Measurements from ENCODE around the gene KANK4.
"Not testable (repeated sequence)": the region's sequence is repeated elsewhere in the genome, so short reads cannot be mapped to it uniquely, and the experiment has no call there.

KANK4 gene

GRCh38 chr1:62265956-62266935 is 53.0 kb downstream of the KANK4 start:
- no peaks in the 10 kb centered on the region for H3K36me3 Mint-ChIP-seq (ENCODE audit: low read depth)
- intact Hi-C loops (cut with micrococcal nuclease) = no loop called here
- peaks cover 2% of the 10 kb centered on the region for H3K27me3 Mint-ChIP-seq

GRCh38 chr1:62263814-62264353 is 55.4 kb downstream of the KANK4 start:
- intact Hi-C loops (cut with micrococcal nuclease) = no loop called here
- no peaks in the 10 kb centered on the region for H3K36me3 Mint-ChIP-seq (ENCODE audit: low read depth)
- H3K27ac Mint-ChIP-seq = no peak overlapping the region
- no peaks in the 10 kb centered on the region for H3K9me3 Mint-ChIP-seq
- H3K4me3 Mint-ChIP-seq = no peak overlapping the region
- H3K27me3 Mint-ChIP-seq = peaks cover 2% of the 10 kb centered on the region
- H3K4me1 Mint-ChIP-seq (ENCODE audit: low read depth) = no peaks in the 10 kb centered on the region

More at GRCh38 chr1:62265956-62266935, 53.0 kb downstream of the KANK4 start:
- no peak overlapping the region for H3K4me3 Mint-ChIP-seq
- H3K4me1 Mint-ChIP-seq (ENCODE audit: low read depth) = peaks cover 8% of the 10 kb centered on the region
- no peak overlapping the region for H3K27ac Mint-ChIP-seq
- H3K9me3 Mint-ChIP-seq = no peaks in the 10 kb centered on the region

DNA sequence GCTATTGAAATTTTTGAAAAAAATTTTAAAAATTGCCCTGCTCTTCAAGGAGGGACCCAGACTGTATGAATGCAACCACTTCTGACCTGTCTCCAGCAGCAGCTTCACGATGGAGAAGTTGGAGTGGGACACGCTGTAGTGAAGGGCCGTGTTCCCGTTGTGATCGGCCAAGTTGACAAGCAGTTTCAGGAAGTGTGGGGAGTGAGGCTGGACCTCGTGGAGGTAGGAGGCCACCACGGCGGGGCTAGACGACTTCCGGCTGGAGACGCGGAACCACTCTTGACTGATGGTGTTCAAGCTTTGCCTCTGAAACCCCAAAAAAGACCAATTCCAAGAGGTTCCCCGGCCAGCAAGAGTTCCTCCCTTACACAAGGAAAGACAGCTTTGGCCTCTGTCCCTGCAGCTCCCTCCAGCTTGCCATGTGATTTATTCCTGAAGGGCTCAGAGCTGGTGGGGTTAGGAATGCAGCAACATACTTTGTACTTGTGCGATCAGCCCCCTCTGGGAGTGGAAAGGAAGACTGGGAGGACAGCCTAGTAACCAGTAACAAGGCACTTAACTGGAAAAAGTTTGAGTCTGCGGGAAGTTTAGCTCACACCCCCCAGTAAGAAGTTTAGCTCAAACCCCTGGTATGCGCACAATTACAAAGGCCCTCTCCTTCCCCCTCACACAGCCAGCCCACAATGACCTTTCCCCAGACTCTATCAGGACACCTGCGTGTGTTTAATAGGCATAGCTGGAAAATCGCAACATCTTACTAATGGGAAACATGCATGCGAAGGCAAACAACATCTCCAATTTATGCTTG is 56.0 kb downstream of the KANK4 start:
- intact Hi-C loops (cut with micrococcal nuclease) = no loop called here
- Mint-ChIP-seq H3K9me3 (no peaks in the 10 kb centered on the region), H3K36me3 (ENCODE audit: low read depth) (no peaks in the 10 kb centered on the region), H3K27ac (no peak overlapping the region), H3K4me1 (ENCODE audit: low read depth) (no peaks in the 10 kb centered on the region), H3K4me3 (no peak overlapping the region), H3K27me3 (peaks cover 2% of the 10 kb centered on the region)

GRCh38 chr1:62260688-62261087 is 58.5 kb downstream of the KANK4 start:
- H3K9me3 Mint-ChIP-seq = no peaks in the 10 kb centered on the region
- H3K4me3 Mint-ChIP-seq = no peak overlapping the region
- intact Hi-C loops (cut with micrococcal nuclease) = no loop called here
- peaks cover 2% of the 10 kb centered on the region for H3K27me3 Mint-ChIP-seq
- H3K27ac Mint-ChIP-seq = no peak overlapping the region
- no peaks in the 10 kb centered on the region for H3K4me1 Mint-ChIP-seq (ENCODE audit: low read depth)
- H3K36me3 Mint-ChIP-seq (ENCODE audit: low read depth) = no peaks in the 10 kb centered on the region

DNA sequence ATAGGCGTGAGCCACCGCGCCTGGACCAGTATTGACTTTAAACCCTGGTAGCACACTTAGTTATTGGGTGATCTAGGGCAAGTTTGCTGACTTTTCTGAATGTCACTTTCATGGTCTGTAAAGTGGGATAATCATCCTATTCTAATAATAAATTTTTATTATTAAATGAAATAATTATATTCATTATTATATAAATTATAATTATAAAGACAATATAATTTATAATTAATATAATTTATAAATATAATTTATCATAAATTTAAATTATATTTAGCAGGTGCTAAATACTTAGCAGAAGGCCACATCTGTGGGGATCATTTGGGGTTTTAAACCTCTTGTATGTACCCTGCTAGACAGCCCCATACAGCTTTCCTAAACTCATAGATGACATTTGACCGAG is 59.7 kb downstream of the KANK4 start:
- Mint-ChIP-seq H3K36me3 (ENCODE audit: low read depth) (no peaks in the 10 kb centered on the region), H3K27ac (no peak overlapping the region), H3K9me3 (no peaks in the 10 kb centered on the region), H3K27me3 (peaks cover 2% of the 10 kb centered on the region), H3K4me3 (no peak overlapping the region), H3K4me1 (ENCODE audit: low read depth) (no peaks in the 10 kb centered on the region)
- intact Hi-C loops (cut with micrococcal nuclease) = no loop called here

DNA sequence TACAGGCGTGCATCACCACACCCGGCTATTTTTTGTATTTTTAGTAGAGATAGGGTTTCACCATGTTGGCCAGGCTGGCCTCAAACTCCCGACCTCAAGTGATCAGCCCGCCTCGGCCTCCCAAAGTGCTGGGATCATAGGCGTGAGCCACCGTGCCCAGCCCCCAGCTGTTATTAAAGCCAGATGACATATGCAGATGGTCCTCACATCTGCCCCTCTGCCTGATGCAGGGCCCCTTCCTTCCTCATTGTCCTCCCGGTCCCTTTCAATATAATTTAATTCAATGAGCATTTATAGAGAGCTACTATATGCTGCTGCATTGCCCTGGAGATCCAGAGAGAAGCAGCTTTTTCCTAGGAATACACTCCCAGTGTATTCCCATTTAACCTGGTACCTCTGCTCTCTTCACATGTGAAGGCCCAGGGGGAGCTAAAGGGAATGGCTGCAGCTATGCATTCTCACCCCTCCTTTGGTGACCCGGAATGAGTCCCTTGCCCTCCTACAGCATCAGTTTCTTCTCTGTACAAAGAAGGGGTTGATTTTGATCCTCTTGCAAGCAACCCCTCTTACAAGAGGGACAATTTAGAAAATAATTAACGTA is 69.0 kb downstream of the KANK4 start:
- intact Hi-C loops (cut with micrococcal nuclease) = no loop called here
- H3K27ac Mint-ChIP-seq = no peak overlapping the region

DNA sequence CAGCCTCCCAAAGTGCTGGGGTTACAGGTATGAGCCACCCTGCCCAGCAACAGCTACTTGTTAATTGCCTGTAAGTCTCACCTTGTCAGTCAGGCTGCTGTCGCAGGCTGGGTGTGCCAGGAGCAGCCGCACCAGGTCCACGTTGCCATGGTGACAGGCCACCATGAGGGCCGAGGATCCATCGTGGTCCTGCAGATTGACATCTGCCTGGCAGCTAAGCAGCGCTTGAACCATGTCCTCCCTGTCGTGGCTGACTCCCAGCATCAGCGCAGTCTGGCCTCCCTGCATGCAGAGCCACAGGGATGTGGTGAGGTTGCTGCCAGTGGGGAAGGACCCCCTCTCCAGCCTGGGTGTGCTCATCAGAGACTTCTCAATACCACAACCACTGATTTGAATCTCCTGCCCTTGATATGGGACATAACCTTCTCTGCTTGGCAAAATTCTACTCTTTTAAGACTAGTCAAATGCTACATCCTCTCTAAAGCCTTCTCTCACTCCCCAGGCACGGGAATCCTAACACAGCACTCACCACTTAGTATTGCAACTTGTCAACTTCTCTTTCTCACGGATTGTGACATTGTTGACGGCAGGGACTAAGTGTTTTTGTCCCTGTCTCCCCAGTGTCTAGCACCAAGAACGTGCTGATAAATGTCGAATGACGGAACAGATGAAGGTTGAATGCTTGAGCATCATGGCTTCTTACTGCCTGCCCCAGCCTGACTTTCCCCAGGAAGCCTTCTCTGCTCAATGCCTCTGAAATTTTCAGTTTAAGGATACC is 71.7 kb downstream of the KANK4 start:
- no peak overlapping the region for H3K4me3 Mint-ChIP-seq
- peaks cover 8% of the 10 kb centered on the region for H3K9me3 Mint-ChIP-seq
- H3K36me3 Mint-ChIP-seq (ENCODE audit: low read depth) = no peaks in the 10 kb centered on the region
- H3K4me1 Mint-ChIP-seq (ENCODE audit: low read depth) = peaks cover 5% of the 10 kb centered on the region
- intact Hi-C loops (cut with micrococcal nuclease) = no loop called here
- no peak overlapping the region for H3K27ac Mint-ChIP-seq
- peaks cover 2% of the 10 kb centered on the region for H3K27me3 Mint-ChIP-seq

More for the DNA sequence above, 69.0 kb downstream of the KANK4 start:
- Mint-ChIP-seq H3K36me3 (ENCODE audit: low read depth) (no peaks in the 10 kb centered on the region), H3K9me3 (no peaks in the 10 kb centered on the region), H3K4me1 (ENCODE audit: low read depth) (peaks cover 5% of the 10 kb centered on the region), H3K4me3 (no peak overlapping the region), H3K27me3 (no peaks in the 10 kb centered on the region)

GRCh38 chr1:62245201-62245600 is 74.0 kb downstream of the KANK4 start:
- peaks cover 2% of the 10 kb centered on the region for H3K27me3 Mint-ChIP-seq
- intact Hi-C loops (cut with micrococcal nuclease) = no loop called here
- no peaks in the 10 kb centered on the region for H3K36me3 Mint-ChIP-seq (ENCODE audit: low read depth)
- H3K27ac Mint-ChIP-seq = no peak overlapping the region
- peaks cover 2% of the 10 kb centered on the region for H3K4me1 Mint-ChIP-seq (ENCODE audit: low read depth)
- peaks cover 8% of the 10 kb centered on the region for H3K9me3 Mint-ChIP-seq
- H3K4me3 Mint-ChIP-seq = no peak overlapping the region

- H3K36me3 Mint-ChIP-seq (ENCODE audit: low read depth); H3K27ac Mint-ChIP-seq; H3K4me3 Mint-ChIP-seq; intact Hi-C loops (cut with micrococcal nuclease); H3K9me3 Mint-ChIP-seq; H3K27me3 Mint-ChIP-seq; H3K4me1 Mint-ChIP-seq (ENCODE audit: low read depth): not testable (repeated sequence)
Observed at GRCh38 chr1:62244380-62244779, 74.9 kb downstream of the KANK4 start.

DNA sequence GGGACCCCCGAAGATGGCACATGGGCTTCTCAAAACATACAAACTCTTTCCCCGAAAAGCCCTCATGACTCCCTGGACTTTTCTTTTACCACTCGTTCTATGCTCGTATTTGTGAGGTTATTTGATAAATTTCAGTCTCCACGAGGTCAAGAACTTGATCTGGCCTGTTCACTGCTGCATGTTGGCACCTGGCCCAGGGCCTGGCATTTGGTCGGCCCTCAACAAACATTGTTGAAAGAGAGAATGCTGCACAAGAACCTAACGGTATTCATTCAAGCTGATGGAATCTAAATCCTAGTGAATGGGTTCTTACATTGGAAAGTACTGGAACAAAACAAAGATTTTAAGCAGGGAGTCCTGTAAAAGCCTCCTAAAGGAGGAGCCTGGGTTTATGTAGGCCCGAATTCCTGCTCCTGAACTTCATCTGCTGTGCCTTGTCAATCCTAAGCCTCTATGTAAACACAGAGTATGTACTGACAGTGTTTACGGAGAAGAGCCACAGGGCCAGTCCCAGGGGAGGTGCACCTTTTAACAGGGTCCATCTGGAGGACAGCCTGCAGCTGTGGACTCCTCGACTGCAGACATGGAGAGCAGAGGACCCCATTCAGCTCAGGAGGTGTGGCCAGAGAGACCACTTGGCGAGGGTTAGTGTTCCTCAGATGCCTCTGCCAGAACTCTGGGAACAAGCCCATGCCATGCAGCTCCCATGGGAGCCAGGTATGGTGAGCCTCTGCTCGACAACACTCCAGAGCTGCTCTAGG is 77.7 kb downstream of the KANK4 start:
- Mint-ChIP-seq H3K4me3 (no peak overlapping the region), H3K27me3 (peaks cover 2% of the 10 kb centered on the region), H3K36me3 (ENCODE audit: low read depth) (no peaks in the 10 kb centered on the region), H3K27ac (no peak overlapping the region), H3K4me1 (ENCODE audit: low read depth) (no peaks in the 10 kb centered on the region), H3K9me3 (peaks cover 8% of the 10 kb centered on the region)
- intact Hi-C loops (cut with micrococcal nuclease) = no loop called here

DNA sequence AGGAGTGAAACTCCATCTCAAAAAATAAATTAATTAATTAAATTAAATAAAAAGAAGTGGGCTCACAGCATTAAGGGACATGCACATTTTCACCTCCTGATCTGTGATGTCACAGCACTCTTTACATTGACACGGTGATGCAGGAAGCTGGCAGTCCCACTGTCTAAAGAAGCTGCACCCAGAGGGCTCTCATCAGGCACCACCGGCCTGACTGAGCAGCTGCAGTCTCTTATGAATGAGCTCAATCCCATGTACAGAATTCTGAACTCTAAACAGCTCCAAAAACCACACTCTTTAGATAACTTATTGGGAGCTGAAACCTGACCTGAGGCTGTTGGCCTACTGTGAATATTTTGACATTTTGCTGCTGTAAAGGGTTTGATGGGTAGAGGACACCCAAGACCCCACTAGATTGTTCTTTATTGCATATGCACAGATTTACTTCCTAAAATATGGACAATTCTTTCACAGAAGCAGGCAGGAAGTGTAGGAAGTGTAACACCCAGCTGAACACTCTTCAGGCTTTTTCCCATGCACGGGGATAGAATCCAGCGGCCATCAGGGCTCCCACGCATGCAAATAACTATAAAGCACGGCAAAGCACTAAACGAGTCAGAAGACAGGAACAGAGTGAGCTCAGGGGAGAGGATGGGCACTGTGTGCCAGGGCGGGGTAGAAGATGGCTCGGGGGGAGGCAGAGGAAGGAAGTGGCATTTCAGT is 78.4 kb downstream of the KANK4 start:
- Mint-ChIP-seq H3K27ac (no peak overlapping the region), H3K9me3 (peaks cover 8% of the 10 kb centered on the region), H3K36me3 (ENCODE audit: low read depth) (no peaks in the 10 kb centered on the region), H3K4me3 (no peak overlapping the region), H3K27me3 (peaks cover 2% of the 10 kb centered on the region), H3K4me1 (ENCODE audit: low read depth) (no peaks in the 10 kb centered on the region)
- intact Hi-C loops (cut with micrococcal nuclease) = no loop called here

DNA sequence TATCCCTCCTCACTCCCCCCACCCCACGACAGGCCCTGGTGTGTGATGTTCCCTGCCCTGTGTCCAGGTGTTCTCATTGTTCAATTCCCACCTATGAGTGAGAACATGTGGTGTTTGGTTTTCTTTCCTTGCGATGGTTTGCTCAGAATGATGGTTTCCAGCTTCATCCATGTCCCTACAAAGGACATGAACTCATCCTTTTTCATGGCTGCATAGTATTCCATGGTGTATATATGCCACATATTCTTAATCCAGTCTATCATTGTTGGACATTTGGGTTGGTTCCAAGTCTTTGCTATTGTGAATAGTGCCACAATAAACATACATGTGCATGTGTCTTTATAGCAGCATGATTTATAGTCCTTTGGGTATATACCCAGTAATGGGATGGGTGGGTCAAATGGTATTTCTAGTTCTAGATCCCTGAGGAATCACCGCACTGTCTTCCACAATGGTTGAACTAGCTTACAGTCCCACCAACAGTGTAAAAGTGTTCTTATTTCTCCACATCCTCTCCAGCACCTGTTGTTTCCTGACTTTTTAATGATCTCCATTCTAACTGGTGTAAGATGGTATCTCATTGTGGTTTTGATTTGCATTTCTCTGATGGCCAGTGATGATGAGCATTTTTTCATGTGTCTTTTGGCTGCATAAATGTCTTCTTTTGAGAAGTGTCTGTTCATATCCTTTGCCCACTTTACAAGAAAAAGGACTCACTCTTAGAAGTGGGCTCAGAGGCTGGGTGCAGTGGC is 79.4 kb downstream of the KANK4 start:
- H3K9me3 Mint-ChIP-seq; intact Hi-C loops (cut with micrococcal nuclease); H3K27ac Mint-ChIP-seq; H3K4me3 Mint-ChIP-seq; H3K36me3 Mint-ChIP-seq (ENCODE audit: low read depth); H3K4me1 Mint-ChIP-seq (ENCODE audit: low read depth); H3K27me3 Mint-ChIP-seq: not testable (repeated sequence)

All from dendritic cell treated with granulocyte-macrophage colony-stimulating factor and Interleukin-4, amounts not matched to agents 40 ng/mL and 50 ng/mL, for 4 days (primary cell).